CD4-positive, alpha-beta T cell treated with Interleukin-6 for 4 hours (primary cell): ENCODE measurements around the gene GRM4.
"Not testable (repeated sequence)": the region's sequence is repeated elsewhere in the genome, so short reads cannot be mapped to it uniquely, and the experiment has no call there.

ENCODE experiments used
- DNase-seq: peaks from one replicate; pipeline ENCODE4 v3.0.0-alpha.2; 2020; ENCODE audit warnings: mixed read lengths

The GRM4 gene

DNA sequence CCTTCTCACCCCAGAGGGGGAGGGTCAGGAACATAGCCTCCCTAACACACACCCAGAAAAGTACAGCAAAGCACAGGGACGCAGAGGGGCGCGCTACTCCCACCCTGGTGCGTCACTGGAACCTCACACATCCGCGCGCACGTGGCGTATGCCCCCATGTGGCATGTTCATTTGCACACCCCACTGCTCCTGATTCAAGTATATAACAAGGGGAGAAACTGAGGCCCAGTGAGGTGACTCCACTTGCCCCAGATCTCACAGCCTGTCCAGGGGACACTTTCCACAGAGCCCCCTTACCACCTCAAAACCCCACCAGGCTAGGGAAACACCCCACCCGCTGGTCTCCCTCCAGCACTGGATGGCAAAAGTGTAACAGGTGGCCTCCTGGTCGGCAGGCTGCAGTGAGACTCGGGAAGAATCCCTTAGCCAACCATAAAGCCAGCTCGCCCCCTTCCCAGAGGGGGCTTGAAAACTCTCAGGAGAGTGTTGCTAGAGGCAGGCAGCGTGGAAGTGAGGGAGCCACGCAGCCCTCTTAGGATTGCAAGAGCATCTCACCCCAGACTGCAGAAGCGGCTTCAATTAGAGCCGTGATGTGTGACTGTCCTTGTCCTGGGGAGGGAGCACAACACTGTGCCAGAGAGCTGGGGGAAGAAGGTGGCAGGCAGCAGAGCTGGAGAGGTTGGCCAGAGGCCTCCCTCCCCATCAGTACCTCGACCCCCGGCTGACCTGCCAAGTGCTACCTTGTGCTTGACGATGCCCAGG lies at the start of gene GRM4:
GRM4 (minus strand) TSS at position 67 of the 762 bp plus-strand sequence. CDS start 12,591 bp downstream, outside the sequence.
- no peak for DNase-seq

DNA sequence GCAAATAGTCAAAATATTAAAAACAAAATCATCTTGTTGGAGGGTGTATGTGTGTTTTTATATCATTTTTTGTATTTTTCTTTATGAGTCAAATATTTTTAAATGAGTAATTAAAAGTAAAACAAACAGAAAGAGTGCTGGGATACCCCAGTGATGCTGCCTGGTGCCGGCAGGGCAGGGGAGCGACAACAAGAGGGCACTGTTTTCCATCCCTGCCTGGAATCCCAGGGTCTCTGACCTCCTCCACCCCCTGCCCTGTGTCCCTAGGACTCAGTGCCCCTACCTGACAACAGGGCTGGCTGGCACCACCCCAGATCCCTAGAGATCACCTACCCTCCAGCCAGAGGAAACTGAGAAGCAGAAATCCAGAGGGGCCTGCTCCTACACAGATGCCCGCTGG lies 48.9 kb upstream of the GRM4 start:
- no peak for DNase-seq

DNA sequence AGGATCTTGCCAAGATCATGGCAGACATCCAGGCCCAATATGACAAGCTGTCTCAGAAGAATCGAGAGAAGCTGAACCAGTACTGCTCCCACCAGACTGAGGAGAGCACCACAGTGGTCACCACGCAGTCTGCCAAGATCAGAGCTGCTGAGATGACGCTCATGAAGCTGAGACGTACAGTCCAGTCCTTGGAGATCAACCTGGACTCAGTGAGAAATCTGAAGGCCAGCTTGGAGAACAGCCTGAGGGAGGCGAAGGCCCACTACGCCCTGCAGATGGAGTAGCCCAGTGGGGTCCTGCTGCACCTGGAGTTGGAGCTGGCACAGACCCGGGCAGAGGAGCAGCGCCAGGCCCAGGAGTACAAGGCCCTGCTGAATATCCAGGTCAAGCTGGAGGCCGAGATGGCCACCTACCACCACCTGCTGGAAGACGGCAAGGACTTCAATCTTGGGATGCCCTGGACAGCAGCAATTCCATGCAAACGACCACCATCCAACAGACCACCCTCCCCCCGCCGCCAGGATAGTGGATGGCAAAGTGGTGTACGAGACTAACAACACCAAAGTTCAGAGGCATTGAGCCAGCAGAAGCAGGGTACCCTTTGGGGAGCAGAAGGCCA lies 44.7 kb upstream of the GRM4 start:
- DNase-seq = no peak

DNA sequence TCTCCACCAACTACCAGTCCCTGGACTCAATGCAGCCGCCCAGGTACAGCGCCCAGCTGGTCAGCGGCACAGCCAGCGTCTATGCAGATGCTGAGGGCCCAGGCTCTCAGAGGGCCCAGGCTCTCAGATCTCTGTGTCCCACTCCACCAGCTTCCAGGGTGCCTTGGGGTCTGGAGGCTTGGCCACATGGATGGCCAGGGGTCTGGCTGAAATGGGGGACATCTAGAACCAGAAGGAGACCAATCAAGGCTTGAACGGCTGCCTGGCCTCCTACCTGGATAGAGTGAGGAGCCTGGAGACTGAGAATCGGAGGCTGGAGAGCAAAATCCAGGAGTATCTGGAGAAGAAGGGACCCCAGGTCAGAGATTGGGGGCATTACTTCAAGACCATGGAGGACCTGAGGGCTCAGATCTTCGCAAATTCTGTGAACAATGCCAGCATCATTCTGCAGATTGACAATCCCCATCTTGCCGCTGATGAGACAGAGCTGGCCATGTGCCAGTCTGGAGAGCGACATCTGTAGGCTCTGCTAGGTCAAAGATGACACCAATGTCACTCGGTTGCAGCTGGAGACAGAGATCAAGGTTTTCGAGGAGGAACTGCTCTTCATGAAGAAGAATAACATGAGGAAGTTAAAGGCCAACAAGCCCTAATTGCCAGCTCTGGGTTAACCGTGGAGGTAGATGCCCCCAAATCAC lies 44.1 kb upstream of the GRM4 start:
- DNase-seq = peak; percentile 85

DNA sequence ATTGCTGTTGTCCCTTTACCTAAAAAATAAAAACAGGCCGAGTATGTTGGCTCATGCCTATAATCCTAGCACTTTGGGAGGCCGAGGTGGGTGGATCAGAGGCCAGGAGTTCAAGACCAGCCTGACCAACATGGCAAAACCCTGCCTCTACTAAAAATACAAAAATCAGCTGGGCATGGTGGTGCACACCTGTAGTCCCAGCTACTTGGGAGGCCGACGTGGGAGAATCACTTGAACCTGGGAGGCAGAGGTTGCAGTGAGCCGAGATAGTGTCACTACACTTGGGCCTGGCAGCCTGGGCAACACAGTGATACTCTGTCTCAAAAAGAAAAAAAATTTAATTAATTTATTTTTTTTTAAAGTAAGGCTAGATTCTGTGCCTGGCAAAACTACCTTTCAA lies 38.8 kb upstream of the GRM4 start:
- not testable (repeated sequence) for DNase-seq

DNA sequence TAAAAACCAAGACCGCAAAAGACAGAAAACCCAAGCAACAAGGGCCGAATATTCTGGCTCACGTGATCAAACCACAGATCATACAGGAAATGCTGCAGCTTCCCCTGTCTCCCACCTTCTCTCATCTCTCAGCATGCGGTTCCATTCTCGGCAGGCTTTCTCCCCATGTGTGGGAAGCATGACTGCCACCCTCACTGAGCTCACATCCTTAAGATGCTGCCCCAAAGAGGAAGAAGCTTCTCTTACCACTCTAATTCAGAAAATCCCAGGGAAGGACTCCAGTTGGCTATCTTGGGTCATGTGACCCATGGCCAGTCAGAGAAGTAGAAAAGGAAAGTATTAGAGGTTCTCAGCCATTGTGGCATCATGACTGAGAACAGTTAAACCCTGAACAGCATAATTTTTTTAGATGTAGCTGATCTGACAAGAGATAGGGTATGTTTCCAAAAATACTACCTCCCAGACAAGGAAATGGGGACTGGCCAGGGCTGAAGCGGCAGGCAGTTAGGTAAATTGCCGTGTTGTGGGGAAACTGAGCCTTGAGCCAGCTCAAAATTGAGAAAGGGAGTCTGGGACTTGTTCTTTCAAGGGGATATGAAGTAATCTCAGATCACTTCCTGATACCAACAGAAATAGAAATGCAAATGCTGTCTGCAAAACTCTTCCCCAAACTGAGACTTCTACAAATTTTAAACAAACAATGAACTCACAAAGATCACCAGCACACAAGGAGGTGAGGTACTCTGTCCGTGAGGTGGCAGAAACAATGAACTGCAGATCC lies 37.1 kb upstream of the GRM4 start:
- peak; percentile 85 for DNase-seq

DNA sequence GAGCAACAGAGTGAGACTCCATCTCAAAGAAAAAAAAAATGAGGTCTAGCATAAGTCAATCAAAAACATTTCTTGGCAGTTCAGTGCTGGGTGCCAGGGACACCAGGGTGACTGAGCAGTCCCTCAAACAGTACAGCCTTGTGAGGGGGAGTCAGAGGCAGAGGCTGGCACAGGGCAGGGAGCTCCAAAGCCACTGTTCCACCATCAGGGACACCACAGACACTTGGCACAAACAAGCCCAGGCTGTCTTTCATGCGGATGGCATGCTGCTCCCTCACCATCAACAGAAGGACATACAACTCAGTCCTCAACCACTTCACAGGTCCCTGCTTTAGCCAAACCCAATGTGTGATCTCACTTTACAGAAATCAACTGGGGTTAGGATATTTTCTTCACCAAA lies 36.0 kb upstream of the GRM4 start:
- peak; percentile 30 for DNase-seq

DNA sequence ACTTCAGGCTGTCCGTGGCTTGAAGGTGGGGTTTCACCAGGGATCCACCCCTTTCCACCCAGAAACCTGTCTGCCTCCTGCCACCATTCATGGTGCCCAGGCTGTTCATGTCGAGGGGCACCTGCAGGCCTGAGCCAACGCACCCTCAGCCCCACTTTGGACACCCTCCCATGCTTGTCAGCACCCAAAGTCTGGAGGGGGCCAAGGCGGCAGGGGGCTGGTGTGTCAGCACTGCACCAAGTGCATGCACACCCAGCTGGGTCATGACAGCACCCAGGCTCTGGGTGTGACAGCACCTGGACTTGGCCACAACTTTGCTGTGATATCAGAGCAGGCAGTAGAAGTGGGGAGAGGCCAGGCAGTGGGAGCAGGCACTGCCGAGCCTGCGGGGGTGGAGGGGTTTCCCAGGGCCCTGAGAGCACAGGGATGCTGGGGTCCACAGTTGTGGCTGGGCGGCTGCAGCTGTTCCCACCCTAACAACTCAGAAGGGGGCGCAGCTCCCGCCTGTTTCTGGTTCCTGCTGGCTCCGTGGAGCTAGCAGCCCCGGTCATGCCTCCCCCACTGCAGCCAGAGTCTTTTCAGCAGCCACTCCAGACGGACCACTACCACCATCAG lies 33.3 kb upstream of the GRM4 start:
- no peak for DNase-seq

DNA sequence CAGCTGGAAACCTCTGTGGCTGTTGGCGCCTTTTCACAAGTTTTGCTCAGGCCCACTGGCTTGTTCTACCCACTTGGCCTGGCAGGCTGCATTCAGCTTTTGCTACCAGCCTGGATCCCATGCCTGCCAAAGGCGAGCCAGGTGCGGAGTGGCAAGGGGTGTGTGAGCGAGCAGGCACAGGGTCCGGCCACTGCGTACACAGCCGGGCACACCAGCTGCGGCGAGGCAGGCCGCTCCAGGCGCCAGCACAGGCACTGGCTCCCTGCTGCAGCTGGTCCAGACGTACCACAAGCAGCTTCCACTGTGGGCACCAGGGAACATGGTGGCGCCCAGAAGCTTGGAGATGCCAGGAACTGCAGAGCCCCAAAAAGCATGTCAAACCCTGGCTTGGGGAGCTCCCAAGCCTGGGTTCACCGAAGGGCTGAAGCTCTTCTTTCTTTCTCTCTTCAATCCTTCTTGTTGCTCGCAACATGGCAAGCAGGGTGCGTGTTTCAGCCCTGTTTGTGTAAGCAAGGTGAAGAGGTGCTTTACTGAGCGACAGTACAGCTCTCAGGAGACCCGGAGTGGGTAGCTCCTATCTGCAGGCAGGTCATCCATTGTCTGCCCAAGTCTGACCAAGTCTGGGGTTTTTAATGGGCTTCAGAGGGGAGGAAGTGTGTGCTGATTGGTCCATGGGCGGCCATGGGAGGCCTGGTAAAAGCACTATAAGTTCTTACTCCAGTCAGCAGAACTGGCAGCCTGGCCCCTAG lies 32.6 kb upstream of the GRM4 start:
- DNase-seq = no peak

DNA sequence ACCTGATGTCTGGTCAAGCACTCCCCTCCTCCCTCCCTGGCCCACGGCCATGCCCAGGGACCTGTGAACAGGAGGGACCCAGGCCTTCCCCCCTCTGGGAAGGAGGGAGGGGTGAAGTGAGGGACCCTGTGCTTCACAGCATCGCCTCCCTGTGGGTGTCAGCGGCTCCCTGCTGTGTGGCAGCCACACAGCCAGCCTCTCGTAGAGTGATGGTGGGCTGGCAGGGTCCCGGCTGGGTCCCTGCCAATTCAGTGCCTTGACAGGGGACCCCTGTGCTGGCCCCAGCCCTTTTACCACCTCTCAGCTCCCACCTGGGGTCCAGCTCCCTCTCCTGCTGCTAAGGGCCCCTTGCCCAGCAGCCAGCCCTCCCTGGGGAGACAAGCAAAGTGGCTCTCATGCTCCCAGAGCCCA lies 31.3 kb upstream of the GRM4 start:
- DNase-seq = no peak

DNA sequence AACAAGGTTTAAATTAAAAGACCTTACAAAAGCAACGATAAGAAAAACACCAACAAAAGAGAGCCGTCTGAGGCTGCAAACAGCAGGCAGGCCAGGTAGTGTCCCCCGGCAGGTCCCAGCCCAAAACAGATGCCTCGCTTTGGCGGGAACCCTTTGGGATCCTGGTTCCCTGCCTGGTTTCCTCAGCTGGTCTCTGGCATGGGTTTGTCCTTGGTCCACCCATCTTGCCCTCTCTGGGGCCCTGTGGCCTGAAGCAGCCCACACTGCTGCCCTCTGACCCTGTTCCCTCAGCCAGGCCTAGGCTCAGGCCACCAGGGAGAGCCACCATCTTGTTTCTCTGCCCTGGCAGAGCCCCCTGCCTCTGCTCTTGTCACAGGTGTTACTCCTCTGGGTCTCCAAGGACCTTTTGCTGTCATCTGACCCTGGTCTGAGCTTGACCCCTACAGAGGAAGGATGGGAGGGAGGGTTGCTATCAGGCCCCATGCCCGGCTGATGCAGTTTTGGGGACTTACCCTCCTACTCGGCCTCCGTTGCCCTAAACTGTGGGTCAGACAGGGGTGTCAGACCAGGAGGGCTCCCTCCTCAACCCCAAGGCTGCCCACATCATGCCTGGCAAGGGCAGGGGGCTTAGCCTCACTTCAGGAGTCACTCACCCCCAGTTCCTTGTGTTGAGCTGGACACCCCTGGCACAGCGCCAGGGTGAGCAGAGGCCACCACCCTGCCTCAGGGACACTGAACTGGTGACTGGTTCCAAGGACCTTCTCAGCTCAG lies 30.6 kb upstream of the GRM4 start:
- DNase-seq = no peak

DNA sequence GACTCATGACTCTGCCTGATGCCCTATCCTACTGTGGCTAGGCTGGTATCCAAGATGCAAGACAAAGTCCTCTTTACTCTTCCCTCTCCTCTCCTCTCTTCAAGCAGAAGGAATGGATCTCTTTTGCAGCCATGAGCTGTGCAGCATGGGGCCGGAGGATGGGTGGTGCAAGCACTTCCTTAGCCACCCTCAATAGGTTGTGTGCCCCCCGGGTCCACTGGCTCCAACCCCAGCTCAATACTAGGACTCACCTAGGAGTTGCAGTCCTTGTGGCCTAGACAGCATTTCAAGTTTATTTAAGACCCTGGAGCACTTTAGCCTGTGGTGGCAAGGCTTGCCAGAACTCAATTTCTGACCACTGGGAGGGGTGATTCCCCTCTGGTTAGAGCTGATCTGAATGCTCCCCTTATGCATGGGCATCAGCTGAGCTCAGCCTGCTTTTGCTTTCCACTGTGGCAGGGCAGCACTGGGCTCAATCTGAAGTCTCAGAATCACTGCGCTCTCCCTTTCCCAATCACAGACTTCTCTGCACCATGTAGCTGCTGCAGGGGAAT lies 29.0 kb upstream of the GRM4 start:
- no peak for DNase-seq

DNA sequence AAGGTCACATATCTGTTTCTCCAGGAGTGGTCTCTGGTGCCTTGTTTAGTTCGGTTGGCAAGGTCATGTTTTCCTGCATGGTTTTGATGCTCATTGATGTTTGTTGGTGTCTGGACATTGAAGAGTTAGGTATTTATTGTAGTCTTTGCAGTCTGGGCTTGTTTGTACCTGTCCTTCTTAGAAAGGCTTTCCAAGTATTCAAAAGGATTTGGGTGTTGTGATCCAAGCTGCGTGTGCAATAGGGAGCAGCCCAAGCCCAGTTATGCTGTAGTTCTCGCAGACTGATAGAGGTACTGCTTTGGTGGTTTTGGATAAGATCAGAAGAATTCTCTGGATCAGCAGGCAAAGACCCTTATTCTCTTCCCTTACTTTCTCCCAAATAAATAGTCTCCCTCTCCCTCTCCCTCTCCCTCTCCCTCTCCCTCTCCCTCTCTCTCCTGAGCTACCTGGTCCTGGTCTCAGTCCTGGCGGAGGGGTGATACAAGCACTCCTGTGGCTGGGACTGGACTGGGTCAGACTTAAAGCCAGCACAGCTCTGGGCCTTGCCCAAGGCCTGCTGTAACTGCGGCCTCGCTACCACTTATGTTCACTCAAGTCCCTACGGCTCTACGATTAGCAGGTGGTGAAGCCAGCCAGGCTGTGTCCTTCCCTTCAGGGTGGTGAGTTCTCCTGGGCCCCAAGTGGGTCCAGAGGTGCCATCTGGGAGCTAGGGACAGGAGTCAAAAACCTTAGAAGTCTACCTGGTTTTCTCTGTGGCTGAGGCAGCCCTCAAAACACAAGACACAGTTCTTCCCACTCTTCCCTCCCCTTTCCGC lies 27.3 kb upstream of the GRM4 start:
- DNase-seq = no peak

DNA sequence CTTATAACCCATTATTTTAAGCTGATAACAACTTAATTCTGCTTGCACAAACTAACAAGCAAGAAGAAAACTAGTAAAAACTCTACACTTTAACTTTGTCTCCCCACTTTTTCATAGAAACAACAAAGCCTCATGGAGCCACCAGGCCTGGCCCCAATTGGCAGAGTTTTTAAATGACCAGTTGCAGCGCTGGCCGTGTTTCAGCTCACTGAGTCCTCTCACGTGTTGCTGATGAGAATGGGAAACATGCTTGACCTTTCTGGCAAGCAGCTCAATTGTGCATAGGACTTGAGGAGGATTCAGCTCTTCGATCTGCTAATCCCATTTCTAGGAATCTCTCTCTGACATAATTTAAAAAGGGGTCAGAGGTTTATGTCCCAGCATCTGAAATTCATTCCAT lies 24.5 kb upstream of the GRM4 start:
- DNase-seq = no peak

DNA sequence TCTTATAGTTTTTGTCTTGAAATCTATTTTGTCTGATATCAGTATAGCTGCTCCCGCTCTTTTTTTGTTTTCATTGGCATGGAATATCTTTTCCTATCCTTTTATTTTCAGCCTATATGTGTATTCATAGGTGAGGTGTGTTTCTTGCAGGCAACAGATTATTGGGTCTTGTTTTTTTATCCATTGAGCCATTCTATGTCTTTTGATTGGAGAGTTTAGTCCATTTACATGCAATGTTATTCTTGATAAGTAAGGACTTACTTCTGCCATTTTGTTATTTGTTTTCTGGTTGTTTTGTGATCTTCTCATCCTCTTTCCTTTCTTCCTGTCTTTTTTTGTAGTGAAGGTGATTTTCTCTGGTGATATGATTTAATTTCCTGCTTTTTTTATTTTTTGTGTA lies 24.0 kb upstream of the GRM4 start:
- no peak for DNase-seq

DNA sequence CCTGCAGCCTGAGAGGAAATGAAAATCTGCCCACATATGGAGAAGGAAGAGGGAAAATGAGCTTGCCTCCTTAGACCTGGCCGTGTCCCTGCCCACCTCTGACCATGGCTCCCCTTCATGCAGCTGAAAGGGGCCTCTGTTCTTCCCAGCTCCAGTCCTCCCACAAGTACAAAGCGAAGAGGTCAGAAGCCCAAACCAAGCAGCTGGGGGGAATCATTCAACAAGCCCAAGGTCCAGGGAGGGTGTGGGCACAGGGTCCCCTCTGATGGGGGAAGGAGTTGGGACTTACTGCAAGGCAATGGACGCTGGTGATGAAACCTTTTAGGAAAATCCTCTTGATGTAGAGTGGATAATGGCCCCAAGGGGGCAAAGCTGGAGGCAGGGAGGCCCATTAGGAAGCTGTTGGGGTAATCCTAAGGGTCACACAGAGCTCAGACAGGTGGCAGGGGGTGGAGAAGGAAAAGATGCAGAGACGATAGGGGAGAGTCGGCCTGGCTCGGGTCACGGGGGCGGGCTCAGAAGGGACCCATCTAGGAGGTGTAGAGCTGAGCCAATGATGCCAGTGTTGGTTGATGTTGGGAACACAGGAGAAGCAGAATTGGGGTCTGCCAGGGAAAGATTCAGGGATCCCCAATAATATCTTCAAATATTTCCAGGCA lies 16.1 kb upstream of the GRM4 start:
- no peak for DNase-seq

DNA sequence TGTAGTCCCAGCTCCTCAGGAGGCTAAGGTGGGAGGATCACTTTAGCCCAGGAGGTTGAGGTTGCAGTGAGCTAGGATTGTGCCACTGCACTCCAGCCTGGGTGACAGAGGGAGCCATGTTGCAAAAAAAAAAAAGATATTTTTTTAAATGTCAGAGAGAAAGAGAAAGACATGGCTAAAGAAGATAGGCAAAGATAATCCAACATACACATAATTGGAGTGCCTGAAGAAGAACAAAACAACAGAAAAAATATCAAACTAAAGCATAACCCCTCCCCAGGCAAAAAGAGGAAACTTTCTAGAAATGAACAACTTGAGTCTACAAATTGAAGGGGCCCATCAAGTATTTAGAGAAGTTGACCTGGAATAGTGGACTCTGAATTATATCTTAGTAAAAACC lies 14.0 kb upstream of the GRM4 start:
- no peak for DNase-seq

DNA sequence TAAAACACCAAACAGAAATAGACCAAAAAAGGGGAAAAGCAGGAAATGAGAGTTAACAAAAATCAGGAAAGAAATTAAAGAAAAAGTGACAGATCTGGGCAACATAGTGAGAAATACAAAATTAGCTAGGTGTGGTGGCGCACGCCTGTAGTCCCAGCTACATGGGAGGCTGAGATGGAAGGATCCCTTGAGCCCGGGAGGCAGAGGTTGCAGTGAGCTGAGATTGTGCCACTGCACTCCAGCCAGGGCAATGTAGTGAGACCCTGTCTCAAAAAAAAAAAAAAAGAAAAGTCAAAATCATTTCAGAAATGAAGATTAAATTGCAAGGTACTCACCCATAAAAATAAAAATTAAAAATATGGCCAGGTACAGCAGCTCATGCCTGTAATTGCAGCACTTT lies 13.0 kb upstream of the GRM4 start:
- DNase-seq = no peak

DNA sequence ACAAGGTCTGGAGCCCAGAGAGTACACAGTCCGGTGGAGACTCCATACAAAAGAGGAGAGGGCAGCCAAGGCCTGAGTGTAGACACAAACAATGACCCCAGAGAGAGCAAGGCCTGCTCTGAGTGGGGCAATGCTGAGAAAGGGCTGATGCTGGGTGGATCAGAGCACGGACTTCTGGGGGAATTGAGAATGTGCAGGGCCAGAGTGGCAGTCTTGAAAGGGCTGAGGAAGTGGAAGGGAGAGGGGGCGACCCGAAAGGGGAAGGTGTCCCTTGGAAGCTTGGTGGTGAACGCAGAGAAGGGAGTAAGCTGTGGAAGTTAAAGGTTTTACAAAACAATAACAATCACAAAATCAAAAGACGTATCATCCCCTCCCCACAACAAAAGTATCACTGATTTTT lies 12.0 kb upstream of the GRM4 start:
- no peak for DNase-seq
